NCI-H446 treated with DMSO at 0.1 percent for 48 hours (cell line): ENCODE data around the gene MYPN.

Experiments used
- DNase-seq: peaks from one replicate; lab custom pipeline; 2025; lab: John Stamatoyannopoulos, UW

The MYPN gene

GRCh38 chr10:68090586-68090985, 18.7 kb upstream of the MYPN start:
- DNase-seq = no peak

GRCh38 chr10:68092512-68092911, 16.8 kb upstream of the MYPN start:
- DNase-seq = no peak

GRCh38 chr10:68095153-68095552, 14.1 kb upstream of the MYPN start:
- DNase-seq = no peak

GRCh38 chr10:68096913-68097516, 12.3 kb upstream of the MYPN start:
- DNase-seq = peak; percentile 50

GRCh38 chr10:68099736-68100135, 9.6 kb upstream of the MYPN start:
- no peak for DNase-seq

- DNase-seq = no peak
Observed at GRCh38 chr10:68101066-68101465, 8.2 kb upstream of the MYPN start.

- DNase-seq = no peak
Observed at GRCh38 chr10:68103261-68103878, 5.9 kb upstream of the MYPN start.

GRCh38 chr10:68103901-68104300, 5.4 kb upstream of the MYPN start:
- no peak for DNase-seq

GRCh38 chr10:68105820-68106219, 3.5 kb upstream of the MYPN start:
- no peak for DNase-seq

GRCh38 chr10:68106656-68107055, 2.6 kb upstream of the MYPN start:
- DNase-seq = no peak

- DNase-seq = no peak
Observed at GRCh38 chr10:68107651-68108050, 1.6 kb upstream of the MYPN start.

- DNase-seq = no peak
Observed at GRCh38 chr10:68108051-68108450, 1.2 kb upstream of the MYPN start.

- DNase-seq = no peak
Observed at GRCh38 chr10:68108653-68109052, 635 bp upstream of the MYPN start.

- no peak for DNase-seq
Observed at GRCh38 chr10:68110027-68110426, 739 bp downstream of the MYPN start.

- DNase-seq = no peak
Observed at GRCh38 chr10:68111584-68111983, 2.3 kb downstream of the MYPN start.

GRCh38 chr10:68112837-68113236, 3.5 kb downstream of the MYPN start:
- no peak for DNase-seq

- DNase-seq = no peak
Observed at GRCh38 chr10:68118657-68119056, 9.4 kb downstream of the MYPN start.

- no peak for DNase-seq
Observed at GRCh38 chr10:68121020-68121743, 11.9 kb downstream of the MYPN start.

- no peak for DNase-seq
Observed at GRCh38 chr10:68121852-68122251, 12.6 kb downstream of the MYPN start.

- no peak for DNase-seq
Observed at GRCh38 chr10:68124718-68125117, 15.4 kb downstream of the MYPN start.

GRCh38 chr10:68125772-68126171, 16.5 kb downstream of the MYPN start:
- DNase-seq = no peak

GRCh38 chr10:68128015-68128414, 18.7 kb downstream of the MYPN start:
- DNase-seq = no peak

GRCh38 chr10:68132391-68132790, 23.1 kb downstream of the MYPN start:
- DNase-seq = no peak

GRCh38 chr10:68133523-68133922, 24.2 kb downstream of the MYPN start:
- no peak for DNase-seq
